Heart left ventricle (tissue), 16 donors: ENCODE measurements around the gene KIAA0825. TPM values are rescaled to one million over a fixed set of nuclear protein-coding genes. Genes with fewer than 3 reads are reported as not detected.

ENCODE experiments used
- ATAC-seq, 4 donors: fragments of 200-7000 bp; cut with Tn5 transposase; one replicate each; pipeline ENCODE4 v1.9.1; 2020 to 2022; ENCODE audit warnings: moderate library complexity in 4 of 4, mild to moderate bottlenecking in 3 of 4, moderate number of reproducible peaks in 1 of 4
- DNase-seq, 5 donors: peaks; one replicate each; pipeline ENCODE4 v3.0.0-alpha.2; 2020
- H3K27ac ChIP-seq, 12 donors: fragments of 200-600 bp; sonication (generic) in 4 of 12; one replicate each; pipeline versions ENCODE4 v1.5.0 to v1.8.0; 2016 to 2022; ENCODE audit warnings: mild to moderate bottlenecking in 2 of 12
- H3K27me3 ChIP-seq, 9 donors: fragments of 200-600 bp; sonication (generic) in 2 of 9; one replicate each; pipeline versions ENCODE4 v1.5.1 to v1.8.0; 2016 to 2022; ENCODE audit warnings: mild to moderate bottlenecking in 3 of 9
- H3K36me3 ChIP-seq, 9 donors: fragments of 200-600 bp; sonication (generic) in 2 of 9; one replicate each; pipeline versions ENCODE4 v1.5.0 to v1.8.0; 2018 to 2022; ENCODE audit warnings: mild to moderate bottlenecking in 2 of 9
- H3K4me1 ChIP-seq, 12 donors: fragments of 200-600 bp; sonication (generic) in 4 of 12; one replicate each; pipeline versions ENCODE4 v1.5.0 to v1.8.0; 2016 to 2022; ENCODE audit warnings: mild to moderate bottlenecking in 3 of 12
- H3K4me3 ChIP-seq, 12 donors: fragments of 200-600 bp; sonication (generic) in 4 of 12; one replicate each; pipeline versions ENCODE4 v1.5.0 to v1.8.0; 2017 to 2022; ENCODE audit warnings: mild to moderate bottlenecking in 9 of 12, moderate library complexity in 4 of 12
- H3K9me3 ChIP-seq, 12 donors: fragments of 200-600 bp; sonication (generic) in 4 of 12; one replicate each; pipeline versions ENCODE4 v1.5.0 to v1.8.0; 2016 to 2022; ENCODE audit warnings: mild to moderate bottlenecking in 1 of 12
- POLR2A ChIP-seq, 2 donors: fragments of 450-650 bp; IDR thresholded peaks; one replicate each; pipeline ENCODE4 v1.6.1; 2017; ENCODE audit warnings: antibody characterized with exemption in 2 of 2, mild to moderate bottlenecking in 2 of 2, moderate library complexity in 2 of 2
- WGBS, 4 donors: extraction: QIAGEN DNeasy Blood & Tissue Kit in 2 of 4; methylation state at CpG; one replicate each; pipeline versions ENCODE4 v1.1.5 to v1.1.7; 2013 to 2018; 5-methylcytosine and 5-hydroxymethylcytosine counted together
- intact Hi-C, 10 donors: fragments of 100-400 bp; cut with DNase I; formaldehyde crosslinking; loops; one replicate each; pipeline versions ENCODE4 v1.11.1 to v1.14.2; 2022
- polyA plus RNA-seq, 2 donors: library from polyadenylated mRNA; stranded (reverse); fragments of 200-250 nt; gene quantifications; one replicate each; pipeline ENCODE4 v1.2.3, GENCODE V29; 2013
- total RNA-seq, 9 donors: library from RNA; depleted of rRNA in 2 of 9; stranded (reverse); fragments of >200 nt in 2 of 9; fragmentation: NEBNext Ultra II Directional in 3 of 9; extraction: Animal tissue kit (Norgen Biotek cat#: 25700) in 3 of 9; gene quantifications; one replicate each; pipeline versions ENCODE4 v1.1.0 to v1.2.4, GENCODE V29; 2016 to 2023
- TF ChIP-seq, protein P1 (sequence below), 12 donors: fragments of 200-600 bp; sonication (generic) in 4 of 12; IDR thresholded peaks; one replicate each; pipeline versions ENCODE4 v1.5.0 to v1.8.0; 2018 to 2022; ENCODE audit warnings: antibody characterized with exemption in 12 of 12, mild to moderate bottlenecking in 5 of 12
- donor health status: ischemic (EF 13 %, LVEDD 7.1; RV severe dilation, severe dysfunction).
- donor health status: healthy with polysubstance abuse.
- donor health status: DM: no; HTN: yes; CAD: no.
- donor health status: DM: no; HTN: no; CAD: no.
- donor health status: ischemic (EF 25% LVEDD 6.9; RV normal size, moderate dysfunction).
- donor health status: ischemic (EF 25% LVEDD 5.7; RV mildly dilated, moderate dysfunction).
- donor health status: healthy.
- donor health status: DM: yes; HTN: yes; CAD: no.
- donor health status: ischemic (EF 35%, LVEDD 5.7; RV mildly dilated, moderate dysfunction).
- donor health status: nonischemic (EF 11% LVEDD 7.7; RV severe dilation, severe dysfunction).
- donor health status: DM: yes; HTN: yes; CAD: no.
- donor health status: PGD.
- donor health status: ischemic (EF 29% LVEDD 5.4; RV normal size, mild dysfunction).
- donor health status: nonischemic (EF 23%, LVEDD 6.1; RV moderate dilation, normal function).

Gene KIAA0825
- total and polyA plus RNA-seq, 11 donors, result 0.27 to 4.1 (median 2.4) TPM

DNA sequence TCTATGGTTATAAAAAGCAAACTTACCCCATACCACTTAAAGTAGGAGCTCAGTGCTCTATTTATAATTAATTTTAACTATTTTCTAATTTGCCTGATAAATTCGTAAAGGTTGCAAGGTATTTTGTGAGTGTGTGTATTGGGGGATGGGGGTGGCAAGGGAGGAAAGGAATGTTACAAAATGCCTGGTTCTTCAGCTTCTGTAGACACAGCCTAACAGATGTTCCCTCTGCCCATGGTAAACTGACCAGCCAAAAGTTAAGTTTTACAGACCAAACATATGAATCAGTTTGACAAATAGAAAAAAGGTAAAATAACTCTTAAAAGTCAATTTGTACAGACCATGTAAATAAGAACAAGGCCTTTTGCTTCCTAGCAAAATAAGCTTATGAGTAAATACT lies 232.6 kb downstream of the KIAA0825 start:
- DNase-seq (no peak), ATAC-seq (no peak)
- no peaks in the 10 kb centered on the region for H3K4me1 ChIP-seq
- intact Hi-C loops, result no loop called here
- no peaks in the 10 kb centered on the region for H3K27me3 ChIP-seq
- no peak for TF ChIP-seq POLR2A (IDR thresholded peaks at IDR 0.05)
- TF ChIP-seq, protein P1, sequence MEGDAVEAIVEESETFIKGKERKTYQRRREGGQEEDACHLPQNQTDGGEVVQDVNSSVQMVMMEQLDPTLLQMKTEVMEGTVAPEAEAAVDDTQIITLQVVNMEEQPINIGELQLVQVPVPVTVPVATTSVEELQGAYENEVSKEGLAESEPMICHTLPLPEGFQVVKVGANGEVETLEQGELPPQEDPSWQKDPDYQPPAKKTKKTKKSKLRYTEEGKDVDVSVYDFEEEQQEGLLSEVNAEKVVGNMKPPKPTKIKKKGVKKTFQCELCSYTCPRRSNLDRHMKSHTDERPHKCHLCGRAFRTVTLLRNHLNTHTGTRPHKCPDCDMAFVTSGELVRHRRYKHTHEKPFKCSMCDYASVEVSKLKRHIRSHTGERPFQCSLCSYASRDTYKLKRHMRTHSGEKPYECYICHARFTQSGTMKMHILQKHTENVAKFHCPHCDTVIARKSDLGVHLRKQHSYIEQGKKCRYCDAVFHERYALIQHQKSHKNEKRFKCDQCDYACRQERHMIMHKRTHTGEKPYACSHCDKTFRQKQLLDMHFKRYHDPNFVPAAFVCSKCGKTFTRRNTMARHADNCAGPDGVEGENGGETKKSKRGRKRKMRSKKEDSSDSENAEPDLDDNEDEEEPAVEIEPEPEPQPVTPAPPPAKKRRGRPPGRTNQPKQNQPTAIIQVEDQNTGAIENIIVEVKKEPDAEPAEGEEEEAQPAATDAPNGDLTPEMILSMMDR (IDR thresholded peaks at IDR 0.05), result no peak
- no peaks in the 10 kb centered on the region for H3K9me3 ChIP-seq
- H3K27ac ChIP-seq, result no peak overlapping the region
- WGBS, 4 donors, result 69 to 79% (median 74%) methylated on average over 1 of the region's 1 CpG
- H3K4me3 ChIP-seq, result no peak overlapping the region
- peaks cover 0 to 2% (median 0%) of the 10 kb centered on the region in 9 donors for H3K36me3 ChIP-seq

DNA sequence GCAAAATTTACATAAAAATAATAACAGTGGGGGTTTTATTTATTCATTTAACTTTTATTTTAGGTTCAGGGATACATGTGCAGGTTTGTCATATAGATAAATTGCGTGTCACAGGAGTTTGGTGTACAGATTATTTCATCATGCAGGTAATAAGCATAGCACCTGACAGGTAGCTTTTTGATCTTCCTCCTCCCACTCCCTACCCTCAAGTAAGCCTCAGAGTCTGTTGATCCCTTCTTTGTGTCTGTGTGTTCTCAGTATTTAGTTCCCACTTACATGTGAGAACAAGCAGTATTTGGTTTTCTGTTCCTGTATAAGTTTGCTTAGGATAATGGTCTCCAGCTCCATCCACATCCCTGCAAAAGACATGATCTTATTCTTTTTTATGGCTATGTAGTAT lies 240.3 kb downstream of the KIAA0825 start:
- H3K27ac ChIP-seq, result no peak overlapping the region
- DNase-seq (no peak), ATAC-seq (no peak)
- H3K36me3 ChIP-seq, result no peaks in the 10 kb centered on the region
- H3K4me1 ChIP-seq, result no peaks in the 10 kb centered on the region
- no peaks in the 10 kb centered on the region for H3K27me3 ChIP-seq
- WGBS, 4 donors, result 97 to 98% (median 97%) methylated on average over 1 of the region's 1 CpG
- H3K9me3 ChIP-seq, result no peaks in the 10 kb centered on the region
- intact Hi-C loops, result no loop called here
- no peak overlapping the region for H3K4me3 ChIP-seq
- no peak for TF ChIP-seq POLR2A (IDR thresholded peaks at IDR 0.05)
- TF ChIP-seq, protein P1 (IDR thresholded peaks at IDR 0.05), result no peak

DNA sequence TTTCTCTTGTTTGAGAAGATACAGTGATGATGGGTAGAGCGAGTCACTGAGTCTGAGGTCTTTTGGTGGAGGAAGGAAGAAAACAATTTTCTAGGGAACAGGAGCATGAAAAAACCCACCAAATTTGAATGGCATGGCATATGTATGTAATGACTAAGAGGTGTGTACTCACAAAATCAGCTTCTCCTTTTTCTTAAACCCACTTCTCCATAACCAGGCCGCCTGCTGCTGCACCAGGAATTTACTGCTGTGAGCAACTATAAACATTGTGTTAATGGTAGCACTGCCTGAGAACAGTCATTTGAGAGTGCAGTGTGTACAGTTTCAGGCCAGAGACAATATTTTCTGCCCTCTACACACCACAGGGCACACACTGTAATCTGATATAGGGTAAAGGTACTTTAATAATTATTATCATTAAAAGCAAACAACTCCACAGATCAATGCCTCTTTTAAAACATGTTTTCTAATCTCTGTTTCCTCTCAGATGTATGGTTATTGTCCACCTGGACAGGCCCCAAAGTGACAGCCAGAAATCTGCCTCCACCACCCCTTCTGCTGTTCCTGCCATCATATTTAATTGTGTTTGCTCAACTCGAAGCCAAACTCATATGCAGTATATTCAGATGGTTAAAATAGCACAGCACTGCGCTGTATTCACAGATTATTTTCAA lies 241.6 kb downstream of the KIAA0825 start:
- ATAC-seq (no peak), DNase-seq (no peak)
- Histone ChIP-seq H3K27ac (no peak overlapping the region), H3K27me3 (no peaks in the 10 kb centered on the region), H3K9me3 (no peaks in the 10 kb centered on the region), H3K4me3 (no peak overlapping the region), H3K4me1 (no peaks in the 10 kb centered on the region), H3K36me3 (no peaks in the 10 kb centered on the region)
- intact Hi-C loops, result no loop called here
- TF ChIP-seq, protein P1 (IDR thresholded peaks at IDR 0.05), result no peak
- no peak for TF ChIP-seq POLR2A (IDR thresholded peaks at IDR 0.05)
- 77 to 84% (median 80%) methylated on average over 4 of the region's 4 CpGs for WGBS, 4 donors

DNA sequence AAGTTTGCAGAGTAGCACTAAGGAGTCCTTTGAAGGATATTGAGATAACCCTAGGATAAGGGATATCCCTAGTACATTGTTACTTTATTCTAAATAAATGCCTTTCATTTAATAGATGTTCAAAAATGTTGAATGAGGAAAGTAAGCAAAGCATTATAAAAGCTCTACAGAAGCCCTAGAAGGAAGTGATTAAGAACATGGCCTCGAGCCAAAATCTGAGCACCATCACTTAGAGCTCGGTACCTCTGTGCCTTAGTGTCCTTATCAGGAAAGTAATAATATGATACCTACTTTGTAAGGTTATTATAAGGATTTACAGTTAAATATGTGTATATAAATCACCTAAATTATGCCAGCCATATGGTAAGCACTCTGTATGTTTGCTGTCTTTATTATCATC lies 242.6 kb downstream of the KIAA0825 start:
- H3K36me3 ChIP-seq, result no peaks in the 10 kb centered on the region
- no peaks in the 10 kb centered on the region for H3K9me3 ChIP-seq
- 50 to 59% (median 52%) methylated on average over 2 of the region's 2 CpGs for WGBS, 4 donors
- no peaks in the 10 kb centered on the region for H3K27me3 ChIP-seq
- TF ChIP-seq POLR2A (IDR thresholded peaks at IDR 0.05), result no peak
- TF ChIP-seq, protein P1 (IDR thresholded peaks at IDR 0.05), result no peak
- intact Hi-C loops, result no loop called here
- ATAC-seq, result no peak
- DNase-seq, result no peak
- no peak overlapping the region for H3K27ac ChIP-seq
- no peak overlapping the region for H3K4me3 ChIP-seq
- H3K4me1 ChIP-seq, result no peaks in the 10 kb centered on the region
